Astrocyte (in vitro differentiated cells and primary cell): Measurements from ENCODE around the gene HAPLN1.

Experiments used
- CTCF ChIP-seq: IDR thresholded peaks from 2 replicates; pipeline ENCODE4 v1.5.1; 2011; ENCODE audit warnings: low read depth, mild to moderate bottlenecking, inconsistent platforms, low read length, moderate library complexity; ENCODE audit not compliant: insufficient read depth
- EZH2 ChIP-seq: IDR thresholded peaks from 2 replicates; pipeline ENCODE4 v1.6.1; 2012; ENCODE audit warnings: mild to moderate bottlenecking, low read length, inconsistent platforms; ENCODE audit not compliant: insufficient read depth

- TF ChIP-seq EZH2 (no peak), CTCF (no peak)
These were observed 34.4 kb downstream of the HAPLN1 start for GRCh38 chr5:83686251-83686650.
